Esophagus squamous epithelium (tissue), 5 donors: ENCODE measurements around the gene EPS15. TPM values are rescaled to one million over a fixed set of nuclear protein-coding genes. Genes with fewer than 3 reads are reported as not detected.

Source experiments
- DNase-seq: peaks from one replicate; lab custom pipeline; 2025; lab: John Stamatoyannopoulos, UW
- H3K27ac ChIP-seq, 4 donors: fragments of 200-600 bp; sonication (generic); one replicate each; pipeline ENCODE4 v1.5.1; 2016 to 2019; ENCODE audit warnings: mild to moderate bottlenecking in 1 of 4
- H3K27me3 ChIP-seq, 4 donors: fragments of 200-600 bp; sonication (generic); 1 replicate in 3 of 4; 2 replicates in 1 of 4; pipeline versions ENCODE4 v1.5.1 to v1.6.0; 2017 to 2021; ENCODE audit warnings: antibody characterized with exemption in 1 of 4
- H3K36me3 ChIP-seq, 3 donors: fragments of 200-600 bp; sonication (generic); one replicate each; pipeline ENCODE4 v1.5.1; 2016 to 2019
- H3K4me1 ChIP-seq, 3 donors: fragments of 200-600 bp; sonication (generic); one replicate each; pipeline ENCODE4 v1.5.1; 2017 to 2019
- H3K4me3 ChIP-seq, 4 donors: fragments of 200-600 bp; sonication (generic); 1 replicate in 3 of 4; 2 replicates in 1 of 4; pipeline ENCODE4 v1.5.1; 2016 to 2019; ENCODE audit warnings: mild to moderate bottlenecking in 2 of 4, moderate library complexity in 1 of 4
- H3K9me3 ChIP-seq, 3 donors: fragments of 200-600 bp; sonication (generic); one replicate each; pipeline ENCODE4 v1.5.1; 2016 to 2019
- POLR2A ChIP-seq, 4 donors: fragments of 450-650 bp; IDR thresholded peaks; one replicate each; pipeline ENCODE4 v1.6.1; 2017; ENCODE audit warnings: antibody characterized with exemption in 4 of 4, mild to moderate bottlenecking in 4 of 4, moderate library complexity in 3 of 4
- WGBS, 2 donors: methylation state at CpG; one replicate each; pipeline ENCODE4 v1.1.5; 2018; 5-methylcytosine and 5-hydroxymethylcytosine counted together
- intact Hi-C: fragments of 100-400 bp; cut with DNase I; formaldehyde crosslinking; loops from one replicate; pipeline ENCODE4 v1.15.0; 2022
- total RNA-seq, 4 donors: library from RNA; depleted of rRNA; stranded (reverse); fragments of >200 nt; gene quantifications; one replicate each; pipeline ENCODE4 v1.1.0, GENCODE V29; 2016
- TF ChIP-seq, protein P1 (sequence below), 6 experiments: fragments of 450-650 bp in 4 of 6; fragments of 200-600 bp in 2 of 6; sonication (generic) in 2 of 6; IDR thresholded peaks; one replicate each; pipeline ENCODE4 v1.5.1; 2016 to 2019; ENCODE audit warnings: antibody characterized with exemption in 6 of 6, mild to moderate bottlenecking in 4 of 6, moderate library complexity in 4 of 6
- donor health status: DM: yes; HTN: yes; CAD: no.

The EPS15 gene
- total RNA-seq, 4 donors from 2014 or later = 24.8 to 86.8 (median 46.8) TPM

DNA sequence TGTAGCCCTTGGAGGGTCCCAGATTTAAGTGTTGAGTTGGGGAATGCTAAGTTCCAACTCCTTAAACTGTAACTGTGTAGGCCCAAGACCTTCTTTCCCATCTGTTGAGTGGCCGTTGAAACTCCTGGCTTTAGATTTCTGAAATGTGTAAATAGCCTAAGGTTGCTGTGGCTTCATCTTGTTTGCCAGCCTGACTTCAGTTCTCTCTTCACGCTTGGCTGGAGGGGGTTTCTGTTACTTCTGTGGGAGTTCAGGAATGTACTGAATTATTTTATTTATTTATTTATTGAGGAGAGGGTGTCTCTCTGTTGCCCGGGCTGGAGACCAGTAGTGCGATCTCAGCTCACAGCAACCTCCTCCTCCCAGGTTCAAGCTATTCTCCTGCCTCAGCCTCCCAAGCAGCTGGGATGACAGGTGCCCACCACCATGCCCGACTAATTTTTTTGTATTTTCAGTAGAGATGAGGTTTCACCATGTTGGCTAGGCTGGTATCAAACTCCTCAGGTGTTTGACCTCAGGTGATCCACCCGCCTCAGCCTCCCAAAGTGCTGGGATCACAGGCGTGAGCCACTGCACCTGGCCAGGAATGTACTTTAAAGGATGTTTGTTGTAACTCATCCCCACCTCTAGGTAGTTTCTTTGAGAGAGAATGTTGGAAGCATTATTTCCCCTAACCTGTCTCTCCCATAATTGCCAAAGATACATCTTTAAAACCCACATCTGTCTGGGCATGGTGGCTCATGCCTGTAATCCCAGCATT is 194.6 kb downstream of the EPS15 start:
- no peaks in the 10 kb centered on the region for H3K36me3 ChIP-seq
- H3K27ac ChIP-seq = no peak overlapping the region
- intact Hi-C loops = no loop called here
- TF ChIP-seq, protein P1, sequence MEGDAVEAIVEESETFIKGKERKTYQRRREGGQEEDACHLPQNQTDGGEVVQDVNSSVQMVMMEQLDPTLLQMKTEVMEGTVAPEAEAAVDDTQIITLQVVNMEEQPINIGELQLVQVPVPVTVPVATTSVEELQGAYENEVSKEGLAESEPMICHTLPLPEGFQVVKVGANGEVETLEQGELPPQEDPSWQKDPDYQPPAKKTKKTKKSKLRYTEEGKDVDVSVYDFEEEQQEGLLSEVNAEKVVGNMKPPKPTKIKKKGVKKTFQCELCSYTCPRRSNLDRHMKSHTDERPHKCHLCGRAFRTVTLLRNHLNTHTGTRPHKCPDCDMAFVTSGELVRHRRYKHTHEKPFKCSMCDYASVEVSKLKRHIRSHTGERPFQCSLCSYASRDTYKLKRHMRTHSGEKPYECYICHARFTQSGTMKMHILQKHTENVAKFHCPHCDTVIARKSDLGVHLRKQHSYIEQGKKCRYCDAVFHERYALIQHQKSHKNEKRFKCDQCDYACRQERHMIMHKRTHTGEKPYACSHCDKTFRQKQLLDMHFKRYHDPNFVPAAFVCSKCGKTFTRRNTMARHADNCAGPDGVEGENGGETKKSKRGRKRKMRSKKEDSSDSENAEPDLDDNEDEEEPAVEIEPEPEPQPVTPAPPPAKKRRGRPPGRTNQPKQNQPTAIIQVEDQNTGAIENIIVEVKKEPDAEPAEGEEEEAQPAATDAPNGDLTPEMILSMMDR (IDR thresholded peaks at IDR 0.05) = no peak
- no peak for TF ChIP-seq POLR2A (IDR thresholded peaks at IDR 0.05)
- H3K4me1 ChIP-seq = peaks cover 0 to 6% (median 0%) of the 10 kb centered on the region in 3 donors
- DNase-seq = no peak
- H3K27me3 ChIP-seq = peaks cover 0 to under 1% (median 0%) of the 10 kb centered on the region in 4 donors
- H3K9me3 ChIP-seq = no peaks in the 10 kb centered on the region
- 83% methylated on average over 7 of the region's 7 CpGs for WGBS, 2 donors
- H3K4me3 ChIP-seq = no peak overlapping the region

DNA sequence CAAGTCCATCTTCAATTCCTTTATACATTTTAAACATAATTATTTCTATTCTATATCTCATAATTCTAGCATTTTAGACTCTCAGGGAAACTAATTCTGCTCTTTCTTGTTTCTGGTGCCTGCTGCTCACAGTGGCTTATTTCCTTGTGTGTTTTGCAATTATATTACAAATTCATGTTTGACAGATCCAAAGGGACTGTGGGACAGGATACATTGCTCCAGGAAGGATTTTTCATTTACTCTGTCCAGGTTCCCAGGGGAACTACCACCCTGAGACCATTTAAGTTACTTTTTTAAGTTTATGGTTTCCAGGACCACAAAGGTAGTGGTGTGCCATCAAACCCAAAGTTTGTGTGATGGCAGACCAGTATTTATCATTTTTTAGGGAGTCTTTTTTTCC is 195.3 kb downstream of the EPS15 start:
- DNase-seq = no peak
- no peak overlapping the region for H3K27ac ChIP-seq
- no peak overlapping the region for H3K4me3 ChIP-seq
- no peaks in the 10 kb centered on the region for H3K27me3 ChIP-seq
- intact Hi-C loops = no loop called here
- TF ChIP-seq, protein P1 (IDR thresholded peaks at IDR 0.05) = no peak
- no peak for TF ChIP-seq POLR2A (IDR thresholded peaks at IDR 0.05)
- no peaks in the 10 kb centered on the region for H3K9me3 ChIP-seq
- no peaks in the 10 kb centered on the region for H3K4me1 ChIP-seq
- no peaks in the 10 kb centered on the region for H3K36me3 ChIP-seq

- Histone ChIP-seq H3K4me1 (no peaks in the 10 kb centered on the region), H3K27ac (no peak overlapping the region), H3K9me3 (no peaks in the 10 kb centered on the region), H3K27me3 (no peaks in the 10 kb centered on the region), H3K36me3 (no peaks in the 10 kb centered on the region), H3K4me3 (no peak overlapping the region)
- DNase-seq = no peak
- intact Hi-C loops = no loop called here
- TF ChIP-seq, protein P1 (IDR thresholded peaks at IDR 0.05) = no peak
- TF ChIP-seq POLR2A (IDR thresholded peaks at IDR 0.05) = no peak
- 88% methylated on average over 4 of the region's 4 CpGs for WGBS, 2 donors
These were observed 196.5 kb downstream of the EPS15 start for GRCh38 chr1:51322417-51323101.

DNA sequence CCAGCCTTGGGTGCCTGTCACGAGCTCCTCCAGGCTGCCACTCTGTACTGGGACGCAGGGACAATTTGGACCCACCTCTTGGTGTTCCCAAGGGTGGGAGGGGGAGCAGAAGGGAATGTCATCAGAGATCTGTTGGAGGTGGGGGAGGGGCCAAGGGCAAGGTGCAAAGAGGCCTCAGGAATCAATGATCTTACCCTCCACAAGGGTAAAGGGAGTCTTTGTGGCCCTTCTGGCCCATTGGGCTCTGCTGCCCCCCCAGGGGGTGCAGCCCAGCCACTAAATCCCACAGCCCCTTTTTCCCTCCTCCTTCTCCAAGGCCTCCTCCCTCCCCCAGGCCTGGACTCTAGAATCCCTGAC is 197.2 kb downstream of the EPS15 start:
- Histone ChIP-seq H3K9me3 (no peaks in the 10 kb centered on the region), H3K4me3 (no peak overlapping the region), H3K4me1 (no peaks in the 10 kb centered on the region), H3K36me3 (no peaks in the 10 kb centered on the region), H3K27ac (no peak overlapping the region), H3K27me3 (no peaks in the 10 kb centered on the region)
- TF ChIP-seq, protein P1 (IDR thresholded peaks at IDR 0.05) = no peak
- TF ChIP-seq POLR2A (IDR thresholded peaks at IDR 0.05) = no peak
- intact Hi-C loops = no loop called here
- no peak for DNase-seq
- no CpG with 5 or more reads among the region's 2 CpGs for WGBS, 2 donors
